SH-SY5Y (cell line): ENCODE results near the gene ANKMY2.

Source experiments
- GATA2 ChIP-seq: IDR thresholded peaks from 2 replicates; pipeline ENCODE4 v1.6.1; 2011; ENCODE audit warnings: mild to moderate bottlenecking, low read depth, low read length
- GATA3 ChIP-seq: IDR thresholded peaks from 2 replicates; pipeline ENCODE4 v1.6.1; 2011; ENCODE audit warnings: low read depth, mild to moderate bottlenecking, low read length, moderate library complexity

DNA sequence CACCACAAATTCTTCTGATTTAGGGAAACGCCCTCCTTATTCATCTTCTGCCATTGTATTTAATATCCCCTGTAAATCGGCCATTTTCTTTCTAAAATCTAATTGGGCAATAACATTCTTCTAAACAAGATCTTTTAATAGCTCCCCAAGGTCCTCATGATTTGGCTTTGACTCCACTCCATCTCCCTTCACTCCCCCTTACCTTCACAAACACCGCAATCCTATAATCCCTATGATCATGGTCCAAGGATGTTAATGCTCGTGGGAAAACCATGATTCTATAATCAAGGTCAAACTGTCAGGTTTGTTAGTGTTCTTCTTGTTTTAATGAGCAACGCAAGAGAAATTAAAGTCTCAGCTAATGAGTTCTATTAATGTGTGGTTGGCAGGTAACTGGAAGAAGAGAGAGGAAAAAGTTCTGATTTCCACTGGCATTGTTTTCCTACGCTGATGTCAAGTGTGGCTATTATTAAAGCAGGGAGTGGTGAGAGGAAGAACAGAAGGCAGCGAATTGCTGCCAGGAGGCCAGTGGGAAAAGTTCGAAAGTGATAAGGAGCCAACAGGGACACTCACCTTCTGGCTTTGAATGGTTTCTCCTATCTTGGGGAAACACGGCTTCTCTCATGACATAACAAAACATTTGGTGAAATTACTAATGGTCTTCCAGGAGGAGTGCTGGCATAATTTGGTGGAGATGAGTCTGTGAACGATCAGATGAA lies 90.9 kb downstream of the ANKMY2 start:
- TF ChIP-seq GATA3 (no peak), GATA2 (no peak)
